HG03460 (cell line): ENCODE measurements around the gene HIC2.
"Not testable (repeated sequence)": the region's sequence is repeated elsewhere in the genome, so short reads cannot be mapped to it uniquely, and the experiment has no call there.

Experiments
- ATAC-seq: cut with Tn5 transposase; IDR thresholded peaks from one replicate; pipeline ENCODE4 v1.9.1; 2021; ENCODE audit not compliant: unreplicated experiment

Gene HIC2

GRCh38 chr22:21449531-21450319 lies 32.6 kb downstream of the HIC2 start:
- ATAC-seq, result no peak

DNA sequence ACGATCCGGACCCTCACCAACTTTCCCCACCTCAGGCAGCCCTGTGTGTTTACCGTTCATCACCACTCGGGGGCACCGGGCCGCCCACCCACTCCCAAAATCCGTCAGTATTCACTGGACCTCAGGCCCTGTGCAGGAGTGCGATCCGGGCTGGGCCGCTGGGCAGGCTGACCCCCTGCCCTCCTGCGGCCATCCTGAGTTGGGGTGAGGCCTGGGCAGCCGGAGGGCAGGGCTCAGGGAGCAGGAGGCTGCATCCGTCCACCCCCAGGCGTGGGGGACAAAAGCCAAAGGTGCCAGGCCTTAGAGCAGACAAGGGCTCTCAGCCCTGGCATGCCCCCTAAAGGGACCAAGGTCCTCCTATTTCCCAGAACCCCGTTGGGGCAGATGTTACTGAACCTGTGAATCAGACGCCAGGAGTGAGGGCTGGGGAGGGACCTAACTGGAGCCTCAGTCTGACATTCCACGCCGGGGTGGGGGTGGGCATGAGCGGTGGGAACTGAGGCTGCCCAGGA lies 33.2 kb downstream of the HIC2 start:
- ATAC-seq, result no peak

DNA sequence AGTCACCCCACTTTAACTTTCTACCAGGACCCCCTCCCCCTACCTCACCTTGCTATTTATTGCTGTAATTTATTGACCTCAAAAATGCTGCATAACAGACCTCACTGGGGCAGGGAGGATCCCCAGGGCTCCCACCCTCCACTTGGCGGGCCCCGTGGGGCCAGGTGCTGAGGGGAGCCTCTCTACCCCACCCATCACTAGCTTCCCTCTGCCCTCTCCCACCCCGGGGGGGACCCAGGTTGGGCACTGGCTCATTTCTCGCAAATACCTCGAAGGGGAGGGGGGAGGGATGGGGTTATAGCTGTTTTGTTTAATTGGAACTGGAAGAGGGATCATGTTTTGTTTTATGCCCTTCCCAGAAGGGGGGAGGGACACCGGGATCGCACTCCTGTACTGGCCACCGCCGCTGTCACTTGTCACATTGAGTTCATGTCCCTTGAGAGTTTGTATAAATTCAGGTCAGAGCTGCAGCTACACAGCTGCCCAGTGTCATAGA lies 33.7 kb downstream of the HIC2 start:
- no peak for ATAC-seq

GRCh38 chr22:21451545-21452520 lies 34.7 kb downstream of the HIC2 start:
- no peak for ATAC-seq

- not testable (repeated sequence) for ATAC-seq
These were observed 35.5 kb downstream of the HIC2 start for GRCh38 chr22:21452666-21453065.

DNA sequence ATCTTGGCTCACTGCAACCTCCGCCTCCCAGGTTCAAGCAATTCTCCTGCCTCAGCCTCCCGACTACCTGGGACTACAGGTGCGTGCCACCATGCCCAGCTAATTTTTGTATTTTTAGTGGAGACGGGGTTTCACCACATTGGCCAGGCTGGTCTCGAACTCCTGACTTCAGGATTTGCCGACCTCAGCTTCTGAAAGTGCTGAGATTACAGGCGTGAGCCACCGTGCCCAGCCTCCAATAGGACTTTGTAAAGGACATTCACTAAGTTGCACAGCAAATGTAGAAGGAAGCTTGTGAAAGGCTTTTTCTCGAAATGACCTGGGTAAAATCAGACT lies 37.8 kb downstream of the HIC2 start:
- ATAC-seq, result not testable (repeated sequence)

DNA sequence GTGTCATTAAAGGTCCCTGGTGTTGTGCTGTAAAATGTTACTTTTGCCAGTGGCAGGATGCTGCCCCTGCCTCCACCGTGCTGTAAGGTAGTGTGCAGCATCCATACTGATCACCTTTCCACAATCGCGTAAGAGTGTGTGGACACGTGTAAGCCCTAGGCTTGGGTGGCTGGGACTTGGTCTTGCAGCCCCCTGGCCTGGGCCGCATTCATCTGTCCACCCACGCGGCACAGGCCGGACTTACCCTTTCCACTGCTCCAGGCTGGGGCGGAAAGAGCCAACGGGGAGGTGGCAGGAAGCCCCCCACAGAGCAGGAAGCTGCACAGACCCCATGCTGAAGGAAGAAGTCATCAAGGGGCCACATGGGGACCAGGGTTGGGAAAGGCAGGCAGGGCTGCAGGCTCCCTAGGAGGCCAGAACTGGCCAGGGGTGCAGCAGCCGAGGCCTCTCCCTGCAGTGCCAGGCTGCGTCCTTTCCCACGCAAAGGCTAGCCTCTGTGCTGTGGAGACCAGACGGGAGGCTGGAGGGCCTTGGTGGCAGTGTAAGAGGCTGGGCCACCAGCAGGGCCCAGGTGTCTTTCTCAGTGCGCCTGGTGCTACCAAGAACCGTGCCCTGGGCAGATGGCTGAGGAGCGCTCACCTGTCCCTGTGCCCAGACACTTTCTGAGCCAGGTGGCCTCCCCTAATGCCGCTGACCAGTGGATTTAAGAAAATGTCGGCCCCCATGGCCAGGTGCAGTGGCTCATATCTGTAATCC lies 38.3 kb downstream of the HIC2 start:
- no peak for ATAC-seq

GRCh38 chr22:21457023-21457787 lies 40.0 kb downstream of the HIC2 start:
- ATAC-seq, result no peak

DNA sequence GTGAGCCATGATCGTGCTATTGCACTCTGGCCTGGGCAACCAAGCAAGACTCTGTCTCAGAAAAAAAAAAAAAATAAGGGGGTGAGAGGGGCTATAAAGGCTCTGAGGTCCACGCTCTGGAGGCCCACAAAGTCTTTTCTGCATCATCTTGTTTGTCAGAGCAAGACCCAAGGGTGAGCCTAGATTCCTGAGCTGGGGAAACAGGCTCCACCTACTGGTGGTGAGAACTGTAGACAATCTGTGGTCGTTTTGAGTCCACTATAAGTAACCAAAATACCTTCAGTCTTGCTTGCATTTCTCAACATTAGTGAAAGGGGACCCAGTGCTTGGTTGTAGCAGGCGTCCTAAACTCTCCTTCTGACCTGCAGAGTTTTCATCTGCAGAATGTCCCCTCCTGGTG lies 45.5 kb downstream of the HIC2 start:
- not testable (repeated sequence) for ATAC-seq

DNA sequence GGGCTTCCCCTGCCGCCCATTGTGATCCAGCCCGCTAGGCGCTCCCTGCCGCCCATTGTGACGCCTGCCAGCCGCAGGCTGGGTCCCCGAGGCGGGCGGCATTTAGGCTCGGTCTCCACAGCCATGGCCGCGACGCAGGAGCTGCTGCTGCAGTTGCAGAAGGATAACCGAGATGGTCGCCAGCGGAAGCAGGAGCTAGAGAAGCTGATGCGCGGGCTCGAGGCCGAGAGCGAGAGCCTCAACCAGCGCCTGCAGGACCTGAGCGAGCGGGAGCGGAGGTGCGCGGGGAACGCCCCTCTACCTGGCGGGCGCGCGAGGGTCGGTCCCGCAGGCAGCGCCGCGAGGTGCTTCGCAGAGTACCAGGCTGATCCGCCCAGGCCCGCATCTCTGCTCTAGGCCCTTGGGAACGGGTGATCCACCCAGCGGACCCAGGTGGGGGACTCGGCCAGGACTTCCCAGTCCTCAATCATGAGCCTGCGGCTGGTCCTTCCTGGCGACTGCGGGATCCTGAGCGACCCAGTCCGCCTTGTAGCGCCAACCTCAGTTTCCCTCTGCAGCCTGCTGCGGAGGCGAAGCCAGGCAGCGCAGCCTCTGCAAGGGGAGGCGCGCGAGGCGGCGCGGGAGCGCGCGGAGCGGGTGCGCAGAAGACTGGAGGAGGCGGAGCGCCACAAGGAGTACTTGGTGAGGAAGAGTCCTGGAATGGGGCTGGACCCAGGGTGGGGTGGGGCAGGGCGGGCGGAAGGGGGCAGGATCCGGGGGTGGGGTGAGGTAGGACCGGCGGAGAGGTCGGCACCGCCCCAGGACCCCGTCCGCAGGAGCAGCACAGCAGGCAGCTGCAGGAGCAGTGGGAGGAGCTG lies 50.4 kb downstream of the HIC2 start, which contains the start of gene TMEM191C:
TMEM191C (plus strand) TSS at position 51 of the 857 bp plus-strand sequence; CDS start at position 124, 73 bp downstream.
- not testable (repeated sequence) for ATAC-seq

DNA sequence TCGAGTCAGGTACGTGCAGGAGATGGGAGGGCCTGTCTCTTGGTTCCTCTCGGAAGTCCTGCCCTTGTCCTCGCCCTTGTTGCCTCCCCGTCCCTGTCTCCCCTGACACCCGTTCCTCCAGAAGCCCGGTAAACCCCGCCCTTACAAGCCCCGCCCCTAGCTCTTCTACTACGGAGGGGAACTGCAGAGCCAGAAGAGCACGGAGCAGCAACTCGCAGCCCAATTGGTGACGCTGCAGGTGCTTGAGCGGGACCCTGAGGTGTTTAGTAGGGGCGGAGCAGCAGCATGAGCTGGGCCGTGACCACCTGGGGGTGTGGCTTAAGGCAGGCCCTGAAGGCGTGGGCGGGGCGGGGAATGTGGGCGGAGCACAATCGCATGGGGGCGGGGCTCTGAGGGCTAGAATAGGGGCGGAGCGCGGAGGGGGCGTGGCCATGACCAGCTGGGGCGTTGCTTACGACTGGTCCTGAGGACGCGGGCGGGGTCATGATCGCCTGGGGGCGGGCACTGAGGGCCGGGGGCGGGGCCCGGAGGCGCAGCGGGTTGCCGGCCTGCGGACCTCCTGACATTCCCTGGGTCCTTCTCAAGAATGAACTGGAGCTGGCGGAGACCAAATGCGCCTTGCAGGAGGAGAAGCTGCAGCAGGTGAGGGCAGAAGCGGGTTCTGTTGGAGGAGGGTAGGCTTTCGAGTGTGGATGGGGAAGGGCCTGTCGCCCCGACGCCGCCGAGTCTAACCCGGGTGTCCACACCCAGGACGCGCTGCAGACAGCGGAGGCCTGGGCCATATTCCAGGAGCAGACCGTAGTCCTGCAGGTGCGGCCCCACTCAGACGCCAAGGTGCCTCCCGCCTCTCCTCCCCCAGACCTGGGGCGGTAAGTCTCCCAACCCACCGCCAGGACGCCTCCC lies 51.3 kb downstream of the HIC2 start:
- peak; percentile 77 for ATAC-seq

- not testable (repeated sequence) for ATAC-seq
These were observed 52.2 kb downstream of the HIC2 start for GRCh38 chr22:21469097-21469994.

GRCh38 chr22:21472984-21473383 lies 55.8 kb downstream of the HIC2 start:
- ATAC-seq, result not testable (repeated sequence)

GRCh38 chr22:21473664-21474063 lies 56.5 kb downstream of the HIC2 start:
- ATAC-seq, result not testable (repeated sequence)

DNA sequence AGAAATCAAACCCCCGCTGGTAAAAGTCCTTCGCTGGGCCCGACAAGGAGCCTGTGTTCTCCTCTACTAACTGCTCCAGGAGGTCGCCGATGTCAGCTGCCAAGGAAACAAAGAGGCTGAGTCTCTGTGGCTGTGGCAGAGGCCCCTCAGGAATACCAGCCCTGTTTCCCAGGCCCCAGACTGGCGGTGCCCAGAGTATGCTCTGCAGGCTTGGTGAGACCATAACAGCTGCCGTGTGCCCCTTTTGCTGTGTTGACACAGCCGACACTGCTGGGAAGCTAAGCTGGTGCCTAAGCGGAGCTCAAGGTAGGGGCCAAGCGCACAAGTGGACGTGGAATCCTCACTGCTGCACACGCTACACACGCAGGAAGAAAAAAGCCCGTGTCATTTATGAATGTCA lies 66.9 kb downstream of the HIC2 start:
- ATAC-seq, result not testable (repeated sequence)

DNA sequence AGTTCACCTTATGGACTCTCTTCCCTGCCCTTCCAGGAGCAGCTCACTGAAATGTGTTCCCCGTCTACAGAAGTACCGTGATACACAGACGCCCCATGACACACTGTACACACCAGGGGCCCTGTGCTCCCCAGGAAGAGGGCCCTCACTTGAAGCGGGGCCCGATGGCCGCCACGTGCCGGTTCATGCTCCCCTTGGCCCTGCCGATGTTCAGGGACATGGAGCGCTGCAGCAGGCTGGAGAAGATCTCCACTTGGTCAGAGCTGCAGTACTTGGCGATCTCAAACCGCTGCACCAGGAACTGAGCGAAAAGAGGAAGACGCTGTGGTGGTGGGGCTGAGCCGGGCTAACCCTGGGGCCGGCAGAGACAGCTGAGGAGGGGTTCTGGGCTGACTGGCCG lies 70.6 kb downstream of the HIC2 start:
- not testable (repeated sequence) for ATAC-seq

GRCh38 chr22:21489149-21489680 lies 72.0 kb downstream of the HIC2 start:
- ATAC-seq, result not testable (repeated sequence)
